OCI-LY7 (cell line): ENCODE measurements around the gene DSE. TPM values are rescaled to one million over a fixed set of nuclear protein-coding genes. Genes with fewer than 3 reads are reported as not detected.
A peak's percentile ranks its signal among the peaks of the same experiment; 100 is the strongest.

Experiments used
- BruUV-seq: library from RNA; stranded (reverse); fragments of 400-500 nt; replicated peaks from 2 replicates; lab custom pipeline; 2021; lab: Mats Ljungman, UMichigan
- CTCF ChIA-PET: fragments of 300-600 bp; sonication (Branson Sonifier 250); formaldehyde crosslinking; loops from one replicate; lab custom pipeline; 2022; ENCODE audit warnings: antibody characterized with exemption; ENCODE audit not compliant: unreplicated experiment; lab: Charles Lee
- POLR2A ChIA-PET: fragments of 300-600 bp; sonication (Branson Sonifier 250); formaldehyde crosslinking; loops from one replicate; lab custom pipeline; 2022; ENCODE audit warnings: antibody characterized with exemption; lab: Charles Lee
- DNase-seq: peaks from one replicate; pipeline ENCODE4 v3.0.0-alpha.2; 2015; ENCODE audit warnings: low spot score
- H2AFZ ChIP-seq: fragments of 200-600 bp; sonication (generic), shearing (Covaris generic); 2 replicates; pipeline ENCODE4 v1.6.1; 2014; ENCODE audit warnings: mild to moderate bottlenecking, antibody characterized with exemption, low read length, moderate library complexity
- H3K27ac ChIP-seq: fragments of 200-600 bp; sonication (generic); 2 replicates; pipeline ENCODE4 v1.5.1; 2014; ENCODE audit warnings: mixed run types, low read depth, mild to moderate bottlenecking, moderate library complexity, low read length, inconsistent platforms; ENCODE audit not compliant: poor library complexity, severe bottlenecking
- H3K36me3 ChIP-seq: fragments of 200-600 bp; sonication (generic); 2 replicates; pipeline ENCODE4 v1.6.1; 2014; ENCODE audit warnings: mild to moderate bottlenecking, antibody characterized with exemption, low read length, moderate library complexity, mixed read lengths; ENCODE audit not compliant: insufficient read depth
- H3K4me1 ChIP-seq: fragments of 200-600 bp; sonication (generic); 2 replicates; pipeline ENCODE4 v1.5.1; 2014; ENCODE audit warnings: mild to moderate bottlenecking, low read length; ENCODE audit not compliant: insufficient read depth, poor library complexity, severe bottlenecking
- H3K4me2 ChIP-seq: fragments of 200-600 bp; sonication (generic); 2 replicates; pipeline ENCODE4 v1.6.1; 2014; ENCODE audit warnings: mild to moderate bottlenecking, low read length
- H3K4me3 ChIP-seq: fragments of 200-600 bp; sonication (generic); 2 replicates; pipeline ENCODE4 v1.5.1; 2014; ENCODE audit warnings: mild to moderate bottlenecking, low read depth, low read length; ENCODE audit not compliant: poor library complexity, severe bottlenecking
- H3K79me2 ChIP-seq: fragments of 200-600 bp; sonication (generic); 2 replicates; pipeline ENCODE4 v1.6.1; 2016; ENCODE audit warnings: low read depth, mild to moderate bottlenecking, low read length, moderate library complexity, mixed read lengths; ENCODE audit not compliant: insufficient read depth
- H3K9me2 ChIP-seq: fragments of 200-600 bp; sonication (generic); 2 replicates; pipeline ENCODE4 v1.6.1; 2016; ENCODE audit warnings: mild to moderate bottlenecking, low read length, mixed read lengths; ENCODE audit not compliant: insufficient read depth
- H3K9me3 ChIP-seq: fragments of 200-600 bp; sonication (generic); 2 replicates; pipeline ENCODE4 v1.6.1; 2014; ENCODE audit warnings: mild to moderate bottlenecking, mixed run types, low read length, mixed read lengths
- H4K20me1 ChIP-seq: fragments of 200-600 bp; sonication (generic); 2 replicates; pipeline ENCODE4 v1.6.1; 2014; ENCODE audit warnings: mild to moderate bottlenecking, antibody characterized with exemption, low read length, moderate library complexity, mixed read lengths; ENCODE audit not compliant: insufficient read depth
- EZH2phosphoT487 ChIP-seq: fragments of 200-600 bp; sonication (generic); IDR thresholded peaks from 2 replicates; pipeline ENCODE4 v1.6.1; 2018; ENCODE audit warnings: low read depth, borderline replicate concordance, mild to moderate bottlenecking, mixed run types, antibody characterized with exemption, low read length, moderate library complexity, mixed read lengths
- intact Hi-C: fragments of 100-400 bp; cut with micrococcal nuclease; formaldehyde crosslinking; loops from one replicate; pipeline ENCODE4 v1.10.0; 2022; ENCODE audit not compliant: unreplicated experiment
- total RNA-seq, 2 experiments: library from RNA; depleted of rRNA in 1 of 2; stranded (reverse); fragments of >200 nt in 1 of 2; shearing (Covaris generic) in 1 of 2; gene quantifications; 2 replicates each; pipeline ENCODE4 v1.2.3, GENCODE V29; 2014 to 2022
- TF ChIP-seq, protein P1 (sequence below): fragments of 200-600 bp; sonication (generic); conservative IDR thresholded peaks from 2 replicates; pipeline ENCODE4 v1.5.1; 2014; ENCODE audit warnings: mild to moderate bottlenecking, antibody characterized with exemption, low read length, moderate library complexity, mixed read lengths

DSE gene
- total RNA-seq, 2 experiments from 2014 or later: 3.9 to 7.6 TPM

DNA sequence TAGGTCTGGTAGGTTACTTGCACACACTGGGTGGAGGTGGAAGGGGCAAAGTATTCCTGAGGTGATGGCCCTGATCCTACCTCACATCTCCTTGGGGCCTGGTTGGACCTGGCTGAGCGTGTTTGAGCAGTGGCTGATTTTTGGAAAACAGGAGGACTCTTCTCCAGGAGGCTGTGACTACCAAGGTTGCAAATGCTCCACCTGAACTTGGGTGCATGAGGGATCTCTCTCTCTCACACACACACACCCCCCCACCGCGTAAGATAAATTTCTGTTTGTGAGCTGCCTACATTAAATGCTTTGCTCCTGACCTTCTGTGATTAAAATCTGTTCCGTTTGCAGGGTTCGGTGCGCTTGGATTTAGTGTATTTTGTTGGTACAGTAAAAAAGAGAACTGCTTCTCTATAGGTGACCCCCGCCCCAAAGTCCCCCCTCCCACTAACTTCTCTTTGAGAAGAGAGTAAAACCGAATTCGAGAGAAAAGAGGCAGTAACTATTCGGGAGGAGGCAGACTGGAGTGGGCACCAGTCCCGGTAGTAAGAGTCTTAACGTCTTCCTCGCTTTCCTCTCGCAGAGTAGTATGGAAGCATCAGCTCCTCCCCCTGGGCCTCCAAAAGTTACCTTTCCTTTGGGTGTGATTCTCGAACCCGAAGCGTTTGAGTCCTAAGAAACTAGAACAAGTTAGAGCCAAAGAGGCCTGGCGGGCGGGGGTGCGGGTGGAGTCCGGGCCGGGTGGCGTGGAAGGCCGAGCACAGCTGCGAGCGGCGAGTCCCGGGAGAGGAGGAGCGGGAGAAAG is 585 bp upstream of the DSE start:
- POLR2A ChIA-PET: no interaction called here
- Histone ChIP-seq H3K9me3 (no peaks in the 10 kb centered on the region), H3K4me1 (peaks cover 13% of the 10 kb centered on the region), H3K9me2 (no peaks in the 10 kb centered on the region), H3K4me3 (no peak overlapping the region), H3K79me2 (no peaks in the 10 kb centered on the region), H3K27ac (no peak overlapping the region), H3K4me2 (0 out of 2 replicates have a peak overlapping the region, but pooled peaks have one; percentile 10), H2AFZ (no peak overlapping the region), H4K20me1 (peaks cover 9% of the 10 kb centered on the region; the same call in 1 of the 2 replicates), H3K36me3 (no peaks in the 10 kb centered on the region)
- BruUV-seq: no TSS peak
- DNase-seq: no peak
- CTCF ChIA-PET: no interaction called here
- intact Hi-C loops: no loop called here
- TF ChIP-seq EZH2phosphoT487: no peak
- TF ChIP-seq, protein P1, sequence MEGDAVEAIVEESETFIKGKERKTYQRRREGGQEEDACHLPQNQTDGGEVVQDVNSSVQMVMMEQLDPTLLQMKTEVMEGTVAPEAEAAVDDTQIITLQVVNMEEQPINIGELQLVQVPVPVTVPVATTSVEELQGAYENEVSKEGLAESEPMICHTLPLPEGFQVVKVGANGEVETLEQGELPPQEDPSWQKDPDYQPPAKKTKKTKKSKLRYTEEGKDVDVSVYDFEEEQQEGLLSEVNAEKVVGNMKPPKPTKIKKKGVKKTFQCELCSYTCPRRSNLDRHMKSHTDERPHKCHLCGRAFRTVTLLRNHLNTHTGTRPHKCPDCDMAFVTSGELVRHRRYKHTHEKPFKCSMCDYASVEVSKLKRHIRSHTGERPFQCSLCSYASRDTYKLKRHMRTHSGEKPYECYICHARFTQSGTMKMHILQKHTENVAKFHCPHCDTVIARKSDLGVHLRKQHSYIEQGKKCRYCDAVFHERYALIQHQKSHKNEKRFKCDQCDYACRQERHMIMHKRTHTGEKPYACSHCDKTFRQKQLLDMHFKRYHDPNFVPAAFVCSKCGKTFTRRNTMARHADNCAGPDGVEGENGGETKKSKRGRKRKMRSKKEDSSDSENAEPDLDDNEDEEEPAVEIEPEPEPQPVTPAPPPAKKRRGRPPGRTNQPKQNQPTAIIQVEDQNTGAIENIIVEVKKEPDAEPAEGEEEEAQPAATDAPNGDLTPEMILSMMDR: no peak

DNA sequence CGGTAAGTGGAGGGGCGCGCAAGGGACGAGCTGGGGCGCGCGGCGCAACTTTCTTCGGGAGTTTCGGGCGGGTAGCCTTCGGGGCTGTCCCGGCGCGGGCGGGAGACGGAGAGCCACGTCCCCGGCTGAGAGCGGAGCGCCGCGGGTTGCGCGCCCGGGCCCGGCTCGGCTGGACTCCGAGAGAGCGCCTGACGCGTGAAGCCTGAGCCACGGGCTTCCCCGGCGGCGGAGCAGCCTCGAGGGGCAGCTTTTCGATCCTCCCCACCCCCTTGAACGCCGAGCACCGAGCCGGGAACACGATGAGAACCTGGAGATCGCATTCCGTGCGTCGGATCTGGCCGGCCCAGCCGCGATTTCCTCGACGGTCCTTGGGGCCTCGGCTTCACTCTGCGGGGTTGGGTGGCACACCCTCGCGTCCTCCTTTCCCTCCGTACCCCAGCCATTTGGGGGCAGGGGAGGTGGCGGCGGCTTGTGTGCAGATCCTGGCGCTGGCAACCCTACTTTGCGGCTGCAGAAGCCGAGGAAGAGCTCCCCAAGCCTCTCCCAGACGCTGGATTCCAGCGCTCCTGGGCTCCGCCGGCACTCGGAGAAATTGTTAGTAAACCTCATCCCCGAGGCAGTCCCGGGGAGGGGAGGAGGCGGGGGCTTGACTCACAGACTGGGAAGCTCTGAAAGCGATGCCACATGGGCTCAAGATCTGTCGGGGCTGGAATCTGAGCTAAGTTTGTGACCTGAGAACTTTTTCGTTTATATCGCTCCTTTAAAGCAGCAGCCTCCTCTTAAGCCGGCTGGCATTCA is 572 bp downstream of the DSE start:
- H3K4me1 ChIP-seq: peaks cover 13% of the 10 kb centered on the region
- DNase-seq: no peak
- no peak overlapping the region for H3K4me2 ChIP-seq
- no TSS peak for BruUV-seq
- CTCF ChIA-PET: no interaction called here
- intact Hi-C loops: no loop called here
- no peaks in the 10 kb centered on the region for H3K36me3 ChIP-seq
- POLR2A ChIA-PET: no interaction called here
- H3K4me3 ChIP-seq: no peak overlapping the region
- H4K20me1 ChIP-seq: peaks cover 9% of the 10 kb centered on the region; the same call in 1 of the 2 replicates
- H3K79me2 ChIP-seq: no peaks in the 10 kb centered on the region
- no peak overlapping the region for H2AFZ ChIP-seq
- no peak overlapping the region for H3K27ac ChIP-seq
- TF ChIP-seq EZH2phosphoT487: no peak
- TF ChIP-seq, protein P1: no peak
- H3K9me2 ChIP-seq: no peaks in the 10 kb centered on the region
- H3K9me3 ChIP-seq: no peaks in the 10 kb centered on the region
